ENCODE measurements around the gene MYL1. TPM values are rescaled to one million over a fixed set of nuclear protein-coding genes. Genes with fewer than 3 reads are reported as not detected.

Gene MYL1
- polyA plus RNA-seq, 1 donor (not counting 4 experiments of a cell fraction or from before 2014, with no cell fraction given), result not detected

GRCh38 chr2:210277133-210277532 lies 37.8 kb downstream of the MYL1 start:
- Histone ChIP-seq H3K4me3 (ENCODE audit: control insufficient read depth in 2 of 3, extremely low read depth in 1 of 3, insufficient read depth in 2 of 3, low read depth in 1 of 3, low read length in 3 of 3) (no peak overlapping the region), H3K9me3 (ENCODE audit: control insufficient read depth, low read depth, low read length) (no peaks in the 10 kb centered on the region), H3K9ac (ENCODE audit: control insufficient read depth, extremely low read depth, insufficient read depth, low read length) (no peak overlapping the region), H3K36me3 (ENCODE audit: control insufficient read depth in 2 of 2, extremely low read depth in 1 of 2, insufficient read depth in 2 of 2, low read length in 2 of 2) (no peaks in the 10 kb centered on the region), H3K4me2 (ENCODE audit: control insufficient read depth, extremely low read depth, insufficient read depth, low read depth, low read length) (no peak overlapping the region), H3K4me1 (ENCODE audit: control insufficient read depth, extremely low read depth, insufficient read depth, low read length) (no peaks in the 10 kb centered on the region), H3K9me1 (ENCODE audit: control insufficient read depth, extremely low read depth, insufficient read depth, low read length) (no peaks in the 10 kb centered on the region), H3K27ac (ENCODE audit: control insufficient read depth, insufficient read depth, low read length) (no peak overlapping the region), H3K79me2 (ENCODE audit: control insufficient read depth, insufficient read depth, low read length) (no peaks in the 10 kb centered on the region), H3K27me3 (ENCODE audit: control insufficient read depth, extremely low read depth, insufficient read depth, low read length) (no peaks in the 10 kb centered on the region), H2AFZ (ENCODE audit: control insufficient read depth, low read length) (no peak overlapping the region), H4K20me1 (ENCODE audit: control insufficient read depth, extremely low read depth, insufficient read depth, low read length) (no peaks in the 10 kb centered on the region)
- no peak for DNase-seq (ENCODE audit: low read depth, low spot score)
- no peak for FAIRE-seq
- dilution Hi-C loops (cut with MboI; ENCODE audit: extremely low pct_ligation_motif_present, low sequenced_read_pairs), result no loop called here
- TF ChIP-seq, protein P1, sequence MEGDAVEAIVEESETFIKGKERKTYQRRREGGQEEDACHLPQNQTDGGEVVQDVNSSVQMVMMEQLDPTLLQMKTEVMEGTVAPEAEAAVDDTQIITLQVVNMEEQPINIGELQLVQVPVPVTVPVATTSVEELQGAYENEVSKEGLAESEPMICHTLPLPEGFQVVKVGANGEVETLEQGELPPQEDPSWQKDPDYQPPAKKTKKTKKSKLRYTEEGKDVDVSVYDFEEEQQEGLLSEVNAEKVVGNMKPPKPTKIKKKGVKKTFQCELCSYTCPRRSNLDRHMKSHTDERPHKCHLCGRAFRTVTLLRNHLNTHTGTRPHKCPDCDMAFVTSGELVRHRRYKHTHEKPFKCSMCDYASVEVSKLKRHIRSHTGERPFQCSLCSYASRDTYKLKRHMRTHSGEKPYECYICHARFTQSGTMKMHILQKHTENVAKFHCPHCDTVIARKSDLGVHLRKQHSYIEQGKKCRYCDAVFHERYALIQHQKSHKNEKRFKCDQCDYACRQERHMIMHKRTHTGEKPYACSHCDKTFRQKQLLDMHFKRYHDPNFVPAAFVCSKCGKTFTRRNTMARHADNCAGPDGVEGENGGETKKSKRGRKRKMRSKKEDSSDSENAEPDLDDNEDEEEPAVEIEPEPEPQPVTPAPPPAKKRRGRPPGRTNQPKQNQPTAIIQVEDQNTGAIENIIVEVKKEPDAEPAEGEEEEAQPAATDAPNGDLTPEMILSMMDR (optimal IDR thresholded peaks at IDR 0.05 in 1 of 3, IDR thresholded peaks at IDR 0.05 in 1 of 3, conservative IDR thresholded peaks at IDR 0.05 in 1 of 3; ENCODE audit: extremely low read depth in 1 of 3, insufficient read depth in 2 of 3, low read length in 3 of 3), result no peak
- no peak for TF ChIP-seq EZH2 (IDR thresholded peaks at IDR 0.05; ENCODE audit: low read length)

DNA sequence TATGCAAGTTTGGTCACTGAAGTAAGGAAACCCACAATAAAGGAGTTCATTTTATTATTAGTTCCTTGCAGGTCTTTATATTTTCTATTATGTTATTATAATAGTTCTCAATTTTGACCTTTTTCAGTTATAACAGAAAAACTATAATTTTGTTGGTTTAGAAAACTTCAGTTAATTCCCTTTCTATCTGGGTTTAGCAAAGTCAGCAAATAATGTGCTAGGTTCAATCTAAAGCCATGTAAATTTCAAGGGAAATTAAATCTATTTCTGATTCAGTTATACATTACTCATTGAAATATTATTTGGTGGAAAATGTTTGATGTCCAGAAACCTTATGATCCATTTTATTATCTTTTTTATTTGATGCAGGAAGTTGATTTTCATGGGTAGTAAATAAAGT lies 43.7 kb downstream of the MYL1 start:
- FAIRE-seq, result no peak
- dilution Hi-C loops (cut with MboI; ENCODE audit: extremely low pct_ligation_motif_present, low sequenced_read_pairs), result no loop called here
- no peaks in the 10 kb centered on the region for H3K79me2 ChIP-seq (ENCODE audit: control insufficient read depth, insufficient read depth, low read length)
- H4K20me1 ChIP-seq (ENCODE audit: control insufficient read depth, extremely low read depth, insufficient read depth, low read length), result no peaks in the 10 kb centered on the region
- no peaks in the 10 kb centered on the region for H3K4me1 ChIP-seq (ENCODE audit: control insufficient read depth, extremely low read depth, insufficient read depth, low read length)
- H3K9me3 ChIP-seq (ENCODE audit: control insufficient read depth, low read depth, low read length), result no peaks in the 10 kb centered on the region
- no peak overlapping the region for H2AFZ ChIP-seq (ENCODE audit: control insufficient read depth, low read length)
- H3K9ac ChIP-seq (ENCODE audit: control insufficient read depth, extremely low read depth, insufficient read depth, low read length), result no peak overlapping the region
- no peak overlapping the region for H3K27ac ChIP-seq (ENCODE audit: control insufficient read depth, insufficient read depth, low read length)
- TF ChIP-seq, protein P1 (optimal IDR thresholded peaks at IDR 0.05 in 1 of 3, IDR thresholded peaks at IDR 0.05 in 1 of 3, conservative IDR thresholded peaks at IDR 0.05 in 1 of 3; ENCODE audit: extremely low read depth in 1 of 3, insufficient read depth in 2 of 3, low read length in 3 of 3), result no peak
- TF ChIP-seq EZH2 (IDR thresholded peaks at IDR 0.05; ENCODE audit: low read length), result no peak
- H3K36me3 ChIP-seq (ENCODE audit: control insufficient read depth in 2 of 2, extremely low read depth in 1 of 2, insufficient read depth in 2 of 2, low read length in 2 of 2), result no peaks in the 10 kb centered on the region
- H3K4me3 ChIP-seq (ENCODE audit: control insufficient read depth in 2 of 3, extremely low read depth in 1 of 3, insufficient read depth in 2 of 3, low read depth in 1 of 3, low read length in 3 of 3), result no peak overlapping the region
- H3K9me1 ChIP-seq (ENCODE audit: control insufficient read depth, extremely low read depth, insufficient read depth, low read length), result no peaks in the 10 kb centered on the region
- no peak for DNase-seq (ENCODE audit: low read depth, low spot score)
- no peaks in the 10 kb centered on the region for H3K27me3 ChIP-seq (ENCODE audit: control insufficient read depth, extremely low read depth, insufficient read depth, low read length)
- no peak overlapping the region for H3K4me2 ChIP-seq (ENCODE audit: control insufficient read depth, extremely low read depth, insufficient read depth, low read depth, low read length)

Data from keratinocyte (primary cell).